Psoas muscle (tissue), 8 donors: ENCODE results near the gene CCDC187. TPM values are rescaled to one million over a fixed set of nuclear protein-coding genes. Genes with fewer than 3 reads are reported as not detected.

Experiments
- ATAC-seq, 4 donors: fragments of 200-7000 bp; cut with Tn5 transposase; one replicate each; pipeline ENCODE4 v1.9.1; 2020; ENCODE audit warnings: moderate library complexity in 3 of 4, mild to moderate bottlenecking in 2 of 4
- DNase-seq, 2 donors: peaks; one replicate each; pipeline ENCODE4 v3.0.0-alpha.2; 2020
- H3K27ac ChIP-seq: fragments of 200-600 bp; one replicate; pipeline ENCODE4 v1.8.0; 2022
- H3K27me3 ChIP-seq, 3 donors: fragments of 200-600 bp in 1 of 3; one replicate each; pipeline versions ENCODE4 v1.6.1 to v1.8.0; 2013 to 2022; ENCODE audit warnings: low read length in 2 of 3, mild to moderate bottlenecking in 2 of 3, moderate library complexity in 1 of 3; ENCODE audit not compliant: insufficient read depth in 3 of 3
- H3K36me3 ChIP-seq, 2 donors: fragments of 200-600 bp in 1 of 2; one replicate each; pipeline versions ENCODE4 v1.6.1 to v1.8.0; 2013 to 2022; ENCODE audit warnings: low read depth in 1 of 2, mild to moderate bottlenecking in 1 of 2, moderate library complexity in 1 of 2; ENCODE audit not compliant: insufficient read depth in 1 of 2
- H3K4me1 ChIP-seq: fragments of 200-600 bp; one replicate; pipeline ENCODE4 v1.8.0; 2022
- H3K4me3 ChIP-seq: fragments of 200-600 bp; one replicate; pipeline ENCODE4 v1.8.0; 2022; ENCODE audit warnings: mild to moderate bottlenecking
- H3K9me3 ChIP-seq: fragments of 200-600 bp; one replicate; pipeline ENCODE4 v1.8.0; 2022
- WGBS, 3 donors: extraction: QIAGEN DNeasy Blood & Tissue Kit; methylation state at CpG; one replicate each; pipeline versions ENCODE4 v1.1.6 to v1.1.7; 2013; 5-methylcytosine and 5-hydroxymethylcytosine counted together
- intact Hi-C, 2 donors: fragments of 100-400 bp; cut with DNase I; formaldehyde crosslinking; loops; one replicate each; pipeline versions ENCODE4 v1.11.0 to v1.14.2; 2022
- polyA plus RNA-seq, 3 donors: library from polyadenylated mRNA; stranded (reverse); fragments of 200-250 nt; gene quantifications; one replicate each; pipeline ENCODE4 v1.2.3, GENCODE V29; 2013
- total RNA-seq, 4 donors: library from RNA; stranded (reverse); fragmentation: NEBNext Ultra II Directional in 2 of 4; extraction: Animal tissue kit (Norgen Biotek cat#: 25700) in 2 of 4; gene quantifications; one replicate each; pipeline versions ENCODE4 v1.2.1 to v1.2.4, GENCODE V29; 2021 to 2023
- TF ChIP-seq, protein P1 (sequence below): fragments of 200-600 bp; IDR thresholded peaks from one replicate; pipeline ENCODE4 v1.8.0; 2022; ENCODE audit warnings: antibody characterized with exemption
- donor health status: healthy with polysubstance abuse.
- donor health status: DM: no; HTN: no; CAD: no; lungs with moderate emphysema.
- donor health status: Bipolar disorder and iron deficiency.
- donor health status: healthy.
- donor health status: DM: yes; HTN: yes; CAD: no.
- donor health status: DM: no; HTN: no; CAD: no.
- donor health status: DM: no; HTN: no; CAD: no.
- donor health status: DM: yes; HTN: yes; CAD: no.

The CCDC187 gene
- total and polyA plus RNA-seq, 7 donors, result not detected

DNA sequence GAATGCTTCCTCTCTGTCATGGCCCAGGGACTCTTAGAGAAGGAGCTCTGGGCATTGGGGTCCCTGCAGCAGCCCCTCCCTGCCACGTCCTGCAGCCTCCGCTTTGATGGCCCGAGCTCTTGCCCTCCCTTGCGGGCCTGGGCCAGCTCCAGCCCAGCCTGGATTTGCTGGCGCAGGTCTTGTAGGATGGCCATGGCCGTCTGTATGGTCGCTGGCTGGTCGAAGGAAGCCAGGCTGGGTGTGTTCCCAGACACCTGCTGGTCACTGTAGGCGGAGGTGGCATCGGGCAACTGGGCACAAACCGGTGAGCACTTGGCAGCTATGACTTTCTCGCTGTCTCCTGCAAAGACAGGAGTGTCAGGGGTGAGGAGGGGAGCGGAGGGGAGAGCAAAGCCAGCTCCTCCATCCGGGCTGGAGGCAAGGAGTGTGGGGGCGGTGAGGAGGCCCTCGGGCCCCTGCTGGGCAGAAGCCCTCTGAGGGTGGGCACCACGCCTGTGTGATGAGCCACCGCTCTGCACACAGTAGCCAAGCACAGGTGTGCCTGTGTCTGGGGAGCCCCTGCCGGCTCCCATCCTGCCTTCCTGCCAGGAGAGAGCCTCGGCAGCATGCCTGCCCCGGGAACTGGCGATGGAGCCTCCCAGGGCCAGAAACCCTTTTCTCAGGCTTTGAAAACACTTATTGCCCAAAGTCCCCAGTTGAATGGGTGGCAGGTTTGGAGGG lies 12.4 kb downstream of the CCDC187 start:
- no peaks in the 10 kb centered on the region for H3K4me1 ChIP-seq
- DNase-seq, result peak in 1 of 2 donors; percentile 10
- H3K9me3 ChIP-seq, result no peaks in the 10 kb centered on the region
- H3K27me3 ChIP-seq, result peaks cover 0 to 58% (median 20%) of the 10 kb centered on the region in 3 donors
- WGBS, 3 donors, result 59 to 66% (median 61%) methylated on average over 18 to 22 of the region's 22 CpGs
- no peaks in the 10 kb centered on the region for H3K36me3 ChIP-seq
- H3K27ac ChIP-seq, result no peak overlapping the region
- no peak overlapping the region for H3K4me3 ChIP-seq
- ATAC-seq, result no peak
- TF ChIP-seq, protein P1, sequence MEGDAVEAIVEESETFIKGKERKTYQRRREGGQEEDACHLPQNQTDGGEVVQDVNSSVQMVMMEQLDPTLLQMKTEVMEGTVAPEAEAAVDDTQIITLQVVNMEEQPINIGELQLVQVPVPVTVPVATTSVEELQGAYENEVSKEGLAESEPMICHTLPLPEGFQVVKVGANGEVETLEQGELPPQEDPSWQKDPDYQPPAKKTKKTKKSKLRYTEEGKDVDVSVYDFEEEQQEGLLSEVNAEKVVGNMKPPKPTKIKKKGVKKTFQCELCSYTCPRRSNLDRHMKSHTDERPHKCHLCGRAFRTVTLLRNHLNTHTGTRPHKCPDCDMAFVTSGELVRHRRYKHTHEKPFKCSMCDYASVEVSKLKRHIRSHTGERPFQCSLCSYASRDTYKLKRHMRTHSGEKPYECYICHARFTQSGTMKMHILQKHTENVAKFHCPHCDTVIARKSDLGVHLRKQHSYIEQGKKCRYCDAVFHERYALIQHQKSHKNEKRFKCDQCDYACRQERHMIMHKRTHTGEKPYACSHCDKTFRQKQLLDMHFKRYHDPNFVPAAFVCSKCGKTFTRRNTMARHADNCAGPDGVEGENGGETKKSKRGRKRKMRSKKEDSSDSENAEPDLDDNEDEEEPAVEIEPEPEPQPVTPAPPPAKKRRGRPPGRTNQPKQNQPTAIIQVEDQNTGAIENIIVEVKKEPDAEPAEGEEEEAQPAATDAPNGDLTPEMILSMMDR, result no peak
- intact Hi-C loops, result no loop called here

DNA sequence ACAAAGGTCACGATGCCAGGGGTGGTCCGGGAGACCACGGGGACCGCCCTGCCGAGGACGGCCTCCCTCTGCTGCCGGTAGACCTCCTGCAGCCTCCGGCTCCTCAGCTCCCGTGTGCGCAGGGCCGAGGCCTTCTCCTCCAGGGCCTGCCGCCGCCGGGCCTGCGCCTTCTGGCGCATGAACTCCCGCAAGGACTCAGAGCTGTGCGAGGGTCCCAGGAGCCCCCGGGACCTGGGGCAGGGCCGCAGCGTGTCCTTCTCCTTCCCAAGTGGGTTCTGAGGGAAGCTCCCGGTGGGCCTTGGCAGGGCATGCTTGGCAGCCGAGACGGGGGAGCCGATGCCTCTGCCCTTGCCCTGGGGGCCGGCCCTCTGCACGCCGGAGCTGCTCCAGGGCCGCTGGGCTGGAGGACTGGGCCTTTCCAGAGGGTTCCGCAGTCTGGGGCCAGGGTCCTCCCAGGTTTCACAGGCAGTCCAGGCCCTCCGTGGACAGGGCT lies 13.3 kb downstream of the CCDC187 start:
- intact Hi-C loops, result no loop called here
- peak in 1 of 2 donors; percentile 34 for DNase-seq
- WGBS, 3 donors, result 89 to 92% (median 91%) methylated on average over 24 to 31 of the region's 31 CpGs
- ATAC-seq, result no peak
- TF ChIP-seq, protein P1, result no peak
- Histone ChIP-seq H3K4me1 (no peaks in the 10 kb centered on the region), H3K9me3 (no peaks in the 10 kb centered on the region), H3K27me3 (peaks cover 0 to 59% (median 15%) of the 10 kb centered on the region in 3 donors), H3K27ac (no peak overlapping the region), H3K4me3 (no peak overlapping the region), H3K36me3 (no peaks in the 10 kb centered on the region)

DNA sequence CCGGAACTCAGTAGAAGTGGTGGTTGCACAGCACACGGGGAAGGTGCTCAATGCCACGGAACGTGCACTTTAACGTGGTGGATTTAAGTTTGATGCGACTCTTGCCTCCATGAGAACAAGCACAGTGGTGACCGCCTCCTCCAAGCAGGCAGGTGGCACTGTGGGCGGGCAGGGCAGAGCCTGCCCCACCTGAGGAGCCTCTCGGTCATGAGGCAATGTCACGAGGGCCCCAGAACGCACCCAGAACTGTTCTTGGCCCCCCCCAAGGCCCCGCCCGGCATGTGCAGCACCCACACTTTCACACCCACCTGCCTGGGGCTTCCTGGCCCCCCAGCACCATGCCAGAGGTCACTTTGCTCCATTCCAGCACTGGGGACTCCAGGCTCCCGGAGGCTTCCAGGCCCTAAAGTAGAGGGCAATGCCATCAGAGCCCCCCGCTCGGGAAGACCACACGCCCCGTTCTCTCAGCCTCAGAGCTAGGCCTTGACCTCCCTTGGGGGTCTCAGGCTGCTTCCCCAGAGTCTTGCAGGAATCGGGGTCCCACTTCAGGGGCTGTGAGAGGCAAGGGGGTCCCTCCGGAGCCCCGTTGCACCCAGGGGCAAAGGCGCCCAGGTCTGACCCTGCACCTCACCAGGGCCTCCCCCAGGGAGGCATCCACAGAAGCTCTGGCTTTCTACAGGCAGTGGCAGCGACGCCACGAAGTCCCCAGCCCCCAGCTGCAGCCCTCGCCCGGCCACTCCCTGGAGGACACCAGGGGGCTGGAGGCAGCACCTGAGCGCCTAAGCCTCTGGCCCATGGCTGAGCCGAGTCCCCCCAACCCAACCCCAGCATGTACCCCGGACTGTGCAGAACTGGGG lies 14.0 kb downstream of the CCDC187 start:
- ATAC-seq (no peak), DNase-seq (peak; percentile 9 to 15)
- Histone ChIP-seq H3K27me3 (peaks cover 0 to 55% (median 14%) of the 10 kb centered on the region in 3 donors), H3K4me1 (no peaks in the 10 kb centered on the region), H3K9me3 (no peaks in the 10 kb centered on the region), H3K27ac (no peak overlapping the region), H3K4me3 (no peak overlapping the region), H3K36me3 (no peaks in the 10 kb centered on the region)
- TF ChIP-seq, protein P1, result no peak
- intact Hi-C loops, result loop anchor here (10.0 kb wide), 4 partner anchors 115 to 685 kb away; partner anchors contain the start of gene UBAC1 (in 1 of the 2)
- 86 to 88% (median 87%) methylated on average over 30 of the region's 30 CpGs for WGBS, 3 donors

DNA sequence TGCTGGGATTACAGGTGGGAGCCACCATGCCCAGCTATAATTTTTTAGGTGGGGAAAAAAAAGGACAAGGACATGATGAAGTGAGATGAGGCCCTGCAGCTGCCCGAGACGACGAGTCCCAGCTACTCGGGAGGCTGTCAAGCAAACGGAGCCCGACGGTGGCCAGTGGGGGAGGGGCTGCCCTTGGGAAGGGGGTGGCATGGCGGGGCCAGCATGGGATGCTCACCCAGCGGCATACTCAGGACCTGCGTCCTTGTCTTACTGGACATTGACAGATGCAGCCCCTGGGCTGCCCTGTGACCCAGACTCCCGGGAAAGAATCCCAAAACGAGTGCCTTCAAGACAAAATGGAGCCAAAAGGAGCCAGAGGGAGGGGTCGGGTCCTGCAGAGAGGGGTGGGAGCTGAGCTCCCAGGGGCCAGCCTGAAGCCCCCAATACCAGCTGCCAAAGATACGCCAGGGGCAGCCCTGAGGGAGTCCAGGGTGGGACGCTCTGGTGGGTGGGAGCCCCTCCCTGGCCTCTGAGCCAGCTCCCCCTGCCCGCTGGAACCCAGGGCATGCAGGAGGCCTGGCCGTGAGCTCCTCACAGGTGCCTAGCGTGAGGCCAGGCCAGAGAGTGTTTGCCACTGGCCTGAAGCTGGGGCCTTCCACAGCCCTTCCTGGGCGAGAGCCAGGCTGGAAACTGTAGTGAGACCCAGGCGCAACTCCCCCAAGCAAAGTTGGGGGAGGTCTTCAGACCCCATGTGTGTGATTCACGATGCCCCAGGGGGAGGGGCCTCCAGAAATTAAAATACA lies 15.7 kb downstream of the CCDC187 start:
- intact Hi-C loops, result loop anchor here (10.0 kb wide), 4 partner anchors 113 to 683 kb away; partner anchors contain the start of gene UBAC1 (in 1 of the 2)
- Histone ChIP-seq H3K9me3 (no peaks in the 10 kb centered on the region), H3K27ac (no peak overlapping the region), H3K27me3 (peaks cover 0 to 59% (median 12%) of the 10 kb centered on the region in 3 donors), H3K36me3 (no peaks in the 10 kb centered on the region), H3K4me1 (no peaks in the 10 kb centered on the region), H3K4me3 (no peak overlapping the region)
- no peak for ATAC-seq
- WGBS, 3 donors, result 44 to 57% (median 48%) methylated on average over 20 to 21 of the region's 21 CpGs
- TF ChIP-seq, protein P1, result no peak
- DNase-seq, result no peak
